ENCODE results near the gene NELFCD. TPM values are rescaled to one million over a fixed set of nuclear protein-coding genes. Genes with fewer than 3 reads are reported as not detected.

NELFCD gene
- total RNA-seq, 6 experiments from 2014 or later = 31.1 to 41.4 (median 36.5) TPM

GRCh38 chr20:58965270-58966064 lies 15.6 kb upstream of the NELFCD start:
- 31% methylated on average over 6 of the region's 14 CpGs for WGBS (ENCODE audit: insufficient coverage, low coverage, low lambda C conversion rate, missing lambda C conversion rate)
- Histone ChIP-seq H3K4me1 (no peaks in the 10 kb centered on the region), H3K9me3 (no peaks in the 10 kb centered on the region), H3K4me3 (no peak overlapping the region), H3K36me3 (no peaks in the 10 kb centered on the region), H3K27ac (no peak overlapping the region), H3K27me3 (no peaks in the 10 kb centered on the region)
- DNase-seq = no peak
- TF ChIP-seq CTCF (IDR thresholded peaks at IDR 0.05) (no peak), POLR2A (IDR thresholded peaks at IDR 0.05) (no peak)
- intact Hi-C loops (cut with DNase I) = no loop called here
- ATAC-seq = no peak

DNA sequence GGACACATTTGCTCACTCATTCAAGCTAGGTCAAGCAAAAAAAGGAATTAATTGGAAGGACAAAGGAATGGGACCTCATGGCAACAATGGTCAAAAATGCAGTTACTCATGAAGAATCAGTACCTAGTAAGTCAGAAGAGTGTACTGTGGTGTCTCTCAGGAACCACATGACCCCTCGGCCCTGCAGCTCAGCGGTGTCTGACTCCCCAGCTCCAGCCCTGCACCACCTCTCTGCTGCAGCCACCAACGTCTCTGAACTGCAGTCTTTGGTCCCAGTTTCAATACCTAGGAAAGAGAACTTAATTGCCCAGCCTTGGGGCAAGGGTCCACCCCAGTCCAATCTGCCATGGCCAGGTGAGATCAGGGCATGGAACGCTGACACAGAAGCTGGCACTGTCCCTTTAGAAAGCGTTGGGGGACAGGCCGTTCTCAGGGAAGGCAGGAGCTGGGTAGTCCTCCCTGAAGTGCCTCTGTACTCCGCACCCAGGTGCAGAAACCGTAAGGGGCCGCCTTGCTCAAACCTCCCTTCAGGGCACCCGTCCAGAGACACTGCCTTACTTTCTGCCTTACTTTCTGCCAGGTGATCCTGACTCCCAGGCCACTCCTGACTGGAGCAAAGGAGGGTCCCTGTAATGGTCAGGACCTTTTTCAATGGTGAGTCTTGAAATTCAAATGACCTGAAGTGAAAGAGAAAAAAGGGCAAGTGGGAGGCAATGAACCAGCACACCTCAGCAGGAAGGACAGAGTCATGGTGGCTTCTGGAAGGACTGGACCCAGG lies 13.2 kb upstream of the NELFCD start:
- TF ChIP-seq POLR2A (IDR thresholded peaks at IDR 0.05) = no peak
- no peak for TF ChIP-seq CTCF (IDR thresholded peaks at IDR 0.05)
- H3K4me1 ChIP-seq = no peaks in the 10 kb centered on the region
- intact Hi-C loops (cut with DNase I) = no loop called here
- no peak overlapping the region for H3K27ac ChIP-seq
- DNase-seq (no peak), ATAC-seq (no peak)
- H3K27me3 ChIP-seq = no peaks in the 10 kb centered on the region
- no peak overlapping the region for H3K4me3 ChIP-seq
- 0% methylated on average over 1 of the region's 10 CpGs for WGBS (ENCODE audit: insufficient coverage, low coverage, low lambda C conversion rate, missing lambda C conversion rate)
- H3K9me3 ChIP-seq = no peaks in the 10 kb centered on the region
- no peaks in the 10 kb centered on the region for H3K36me3 ChIP-seq

DNA sequence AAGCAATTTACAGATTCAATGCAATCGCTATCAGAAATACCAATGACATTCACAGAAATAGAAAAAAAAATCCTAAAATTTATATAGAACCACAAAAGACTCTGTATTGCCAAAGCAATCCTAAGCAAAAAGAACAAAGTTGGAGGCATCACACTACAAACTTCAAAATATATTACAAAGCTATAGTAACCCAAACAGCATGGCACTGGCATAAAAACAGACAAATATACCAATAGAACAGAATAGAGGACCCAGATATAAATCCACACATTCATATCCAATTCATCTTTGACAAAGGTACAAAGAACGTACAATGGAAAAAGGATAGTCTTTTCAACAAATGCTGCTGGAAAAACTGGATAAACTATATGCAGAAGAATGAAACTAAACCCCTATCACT lies 11.6 kb upstream of the NELFCD start:
- Histone ChIP-seq H3K4me3 (no peak overlapping the region), H3K36me3 (no peaks in the 10 kb centered on the region), H3K9me3 (no peaks in the 10 kb centered on the region), H3K27ac (no peak overlapping the region), H3K27me3 (no peaks in the 10 kb centered on the region), H3K4me1 (no peaks in the 10 kb centered on the region)
- intact Hi-C loops (cut with DNase I) = no loop called here
- TF ChIP-seq CTCF (IDR thresholded peaks at IDR 0.05) (no peak), POLR2A (IDR thresholded peaks at IDR 0.05) (no peak)
- ATAC-seq (no peak), DNase-seq (no peak)
- 50% methylated on average over 2 of the region's 2 CpGs for WGBS (ENCODE audit: insufficient coverage, low coverage, low lambda C conversion rate, missing lambda C conversion rate)

DNA sequence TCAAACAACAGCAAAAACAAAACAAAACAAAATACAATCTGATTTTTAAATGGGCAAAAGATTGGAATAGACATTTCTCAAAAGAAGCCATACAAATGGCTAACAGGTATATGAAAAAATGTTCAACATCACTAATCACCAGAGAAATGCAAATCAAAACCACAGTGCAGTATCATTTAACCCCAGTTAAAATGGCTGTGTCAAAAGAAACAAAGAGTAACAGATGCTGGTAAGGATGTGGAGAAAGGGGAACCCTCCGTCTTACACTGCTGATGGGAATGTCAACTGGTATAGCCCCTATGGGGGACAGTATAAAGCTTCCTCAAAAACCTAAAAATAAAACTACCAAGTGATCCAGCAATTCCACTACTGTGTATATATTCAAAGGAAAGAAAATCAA lies 10.9 kb upstream of the NELFCD start:
- WGBS (ENCODE audit: insufficient coverage, low coverage, low lambda C conversion rate, missing lambda C conversion rate) = 44% methylated on average over 1 of the region's 1 CpG
- H3K27me3 ChIP-seq = no peaks in the 10 kb centered on the region
- H3K4me1 ChIP-seq = no peaks in the 10 kb centered on the region
- no peak for ATAC-seq
- H3K9me3 ChIP-seq = no peaks in the 10 kb centered on the region
- H3K4me3 ChIP-seq = no peak overlapping the region
- no peak for DNase-seq
- no peak for TF ChIP-seq CTCF (IDR thresholded peaks at IDR 0.05)
- TF ChIP-seq POLR2A (IDR thresholded peaks at IDR 0.05) = no peak
- intact Hi-C loops (cut with DNase I) = no loop called here
- no peak overlapping the region for H3K27ac ChIP-seq
- no peaks in the 10 kb centered on the region for H3K36me3 ChIP-seq
